Measurements from ENCODE around the gene NXN.
"Not testable (repeated sequence)": the region's sequence is repeated elsewhere in the genome, so short reads cannot be mapped to it uniquely, and the experiment has no call there.

NXN gene

GRCh38 chr17:924306-924705, 55.3 kb downstream of the NXN start:
- H3K4me3 ChIP-seq (ENCODE audit: low read length in 2 of 2); H3K4me1 ChIP-seq (ENCODE audit: control insufficient read depth in 2 of 2, insufficient read depth in 2 of 2, low read length in 2 of 2); H3K9me3 ChIP-seq (ENCODE audit: control insufficient read depth in 2 of 2, low read length in 2 of 2); H3K27me3 ChIP-seq (ENCODE audit: control insufficient read depth in 2 of 2, insufficient read depth in 2 of 2, low read length in 2 of 2); H3K36me3 ChIP-seq (ENCODE audit: control insufficient read depth in 2 of 2, insufficient read depth in 2 of 2, low read length in 2 of 2); H3K27ac ChIP-seq (ENCODE audit: low read depth in 2 of 2, low read length in 2 of 2); H3K9ac ChIP-seq (ENCODE audit: low read depth in 1 of 2, low read length in 2 of 2): not testable (repeated sequence)

GRCh38 chr17:923633-924032, 55.9 kb downstream of the NXN start:
- Histone ChIP-seq H3K4me1 (ENCODE audit: control insufficient read depth in 2 of 2, insufficient read depth in 2 of 2, low read length in 2 of 2) (no peaks in the 10 kb centered on the region), H3K9ac (ENCODE audit: low read depth in 1 of 2, low read length in 2 of 2) (no peak overlapping the region), H3K4me3 (ENCODE audit: low read length in 2 of 2) (no peak overlapping the region), H3K27ac (ENCODE audit: low read depth in 2 of 2, low read length in 2 of 2) (no peak overlapping the region), H3K27me3 (ENCODE audit: control insufficient read depth in 2 of 2, insufficient read depth in 2 of 2, low read length in 2 of 2) (peaks cover 0 to 2% of the 10 kb centered on the region in 2 donors), H3K36me3 (ENCODE audit: control insufficient read depth in 2 of 2, insufficient read depth in 2 of 2, low read length in 2 of 2) (no peaks in the 10 kb centered on the region), H3K9me3 (ENCODE audit: control insufficient read depth in 2 of 2, low read length in 2 of 2) (no peaks in the 10 kb centered on the region)

GRCh38 chr17:921161-921560, 58.4 kb downstream of the NXN start:
- no peaks in the 10 kb centered on the region for H3K4me1 ChIP-seq (ENCODE audit: control insufficient read depth in 2 of 2, insufficient read depth in 2 of 2, low read length in 2 of 2)
- H3K9me3 ChIP-seq (ENCODE audit: control insufficient read depth in 2 of 2, low read length in 2 of 2): no peaks in the 10 kb centered on the region
- H3K9ac ChIP-seq (ENCODE audit: low read depth in 1 of 2, low read length in 2 of 2): no peak overlapping the region
- no peak overlapping the region for H3K27ac ChIP-seq (ENCODE audit: low read depth in 2 of 2, low read length in 2 of 2)
- no peak overlapping the region for H3K4me3 ChIP-seq (ENCODE audit: low read length in 2 of 2)
- no peaks in the 10 kb centered on the region for H3K27me3 ChIP-seq (ENCODE audit: control insufficient read depth in 2 of 2, insufficient read depth in 2 of 2, low read length in 2 of 2)
- no peaks in the 10 kb centered on the region for H3K36me3 ChIP-seq (ENCODE audit: control insufficient read depth in 2 of 2, insufficient read depth in 2 of 2, low read length in 2 of 2)

DNA sequence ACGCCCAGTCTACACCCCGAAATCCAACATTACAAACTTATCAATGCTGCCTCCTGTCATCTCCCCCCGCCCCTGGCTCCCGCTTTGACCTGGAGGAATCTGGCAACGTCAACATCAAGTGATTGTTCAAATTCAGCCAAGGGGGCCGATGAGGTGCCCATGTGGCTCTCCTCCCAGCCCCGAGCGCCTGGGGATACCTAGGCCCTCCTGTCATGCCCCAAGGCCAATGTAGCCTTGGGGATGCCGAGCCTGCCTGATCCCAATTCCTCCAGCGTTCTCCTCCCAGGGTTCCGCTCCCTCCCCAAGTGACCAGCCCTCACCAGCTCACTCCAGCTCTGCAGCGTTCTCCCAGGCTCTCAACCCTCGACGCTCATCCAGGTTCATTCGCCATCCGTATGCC, 59.4 kb downstream of the NXN start:
- no peaks in the 10 kb centered on the region for H3K36me3 ChIP-seq (ENCODE audit: control insufficient read depth in 2 of 2, insufficient read depth in 2 of 2, low read length in 2 of 2)
- no peaks in the 10 kb centered on the region for H3K27me3 ChIP-seq (ENCODE audit: control insufficient read depth in 2 of 2, insufficient read depth in 2 of 2, low read length in 2 of 2)
- no peaks in the 10 kb centered on the region for H3K4me1 ChIP-seq (ENCODE audit: control insufficient read depth in 2 of 2, insufficient read depth in 2 of 2, low read length in 2 of 2)
- no peak overlapping the region for H3K4me3 ChIP-seq (ENCODE audit: low read length in 2 of 2)
- no peak overlapping the region for H3K27ac ChIP-seq (ENCODE audit: low read depth in 2 of 2, low read length in 2 of 2)
- H3K9me3 ChIP-seq (ENCODE audit: control insufficient read depth in 2 of 2, low read length in 2 of 2): no peaks in the 10 kb centered on the region
- no peak overlapping the region for H3K9ac ChIP-seq (ENCODE audit: low read depth in 1 of 2, low read length in 2 of 2)

DNA sequence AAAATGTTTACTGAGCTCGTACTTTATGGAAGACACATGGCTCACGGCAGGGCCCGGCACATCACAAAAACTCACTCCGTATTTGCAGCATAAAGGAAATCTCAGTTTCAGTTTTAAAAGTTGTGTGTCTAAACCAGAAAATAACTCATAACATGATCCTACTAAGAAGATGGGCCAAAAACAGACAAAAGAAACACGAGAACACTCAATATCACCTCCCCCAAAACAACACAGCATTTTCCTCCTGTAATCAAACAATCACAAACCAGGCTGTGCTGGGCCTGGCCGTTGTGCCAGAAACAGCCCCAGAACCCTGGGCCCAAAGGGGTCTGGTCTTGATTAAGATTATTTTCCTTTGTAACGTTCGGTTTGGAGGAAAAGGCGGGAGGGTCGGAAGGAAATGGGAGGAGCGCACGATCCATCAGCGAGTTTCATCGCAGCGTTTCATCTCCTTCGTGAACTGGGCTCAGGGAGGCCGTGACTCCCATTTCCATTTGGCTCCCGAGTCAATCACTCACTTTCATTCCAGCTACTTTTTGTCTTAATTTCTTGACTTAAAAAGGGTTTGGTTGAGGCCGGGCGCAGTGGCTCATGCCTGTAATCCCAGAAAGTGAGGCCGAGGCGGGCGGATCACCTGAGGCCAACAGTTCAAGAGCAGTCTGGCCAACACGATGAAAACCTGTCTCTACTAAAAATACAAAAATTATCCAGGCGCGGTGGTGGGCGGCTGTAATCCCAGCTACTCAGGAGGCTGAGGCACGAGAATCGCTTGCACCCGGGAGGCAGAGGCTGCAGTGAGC, 61.4 kb downstream of the NXN start:
- Histone ChIP-seq H3K9me3 (ENCODE audit: control insufficient read depth in 2 of 2, low read length in 2 of 2) (no peaks in the 10 kb centered on the region), H3K9ac (ENCODE audit: low read depth in 1 of 2, low read length in 2 of 2) (no peak overlapping the region), H3K4me1 (ENCODE audit: control insufficient read depth in 2 of 2, insufficient read depth in 2 of 2, low read length in 2 of 2) (no peaks in the 10 kb centered on the region), H3K36me3 (ENCODE audit: control insufficient read depth in 2 of 2, insufficient read depth in 2 of 2, low read length in 2 of 2) (no peaks in the 10 kb centered on the region), H3K4me3 (ENCODE audit: low read length in 2 of 2) (no peak overlapping the region), H3K27ac (ENCODE audit: low read depth in 2 of 2, low read length in 2 of 2) (no peak overlapping the region), H3K27me3 (ENCODE audit: control insufficient read depth in 2 of 2, insufficient read depth in 2 of 2, low read length in 2 of 2) (no peaks in the 10 kb centered on the region)

DNA sequence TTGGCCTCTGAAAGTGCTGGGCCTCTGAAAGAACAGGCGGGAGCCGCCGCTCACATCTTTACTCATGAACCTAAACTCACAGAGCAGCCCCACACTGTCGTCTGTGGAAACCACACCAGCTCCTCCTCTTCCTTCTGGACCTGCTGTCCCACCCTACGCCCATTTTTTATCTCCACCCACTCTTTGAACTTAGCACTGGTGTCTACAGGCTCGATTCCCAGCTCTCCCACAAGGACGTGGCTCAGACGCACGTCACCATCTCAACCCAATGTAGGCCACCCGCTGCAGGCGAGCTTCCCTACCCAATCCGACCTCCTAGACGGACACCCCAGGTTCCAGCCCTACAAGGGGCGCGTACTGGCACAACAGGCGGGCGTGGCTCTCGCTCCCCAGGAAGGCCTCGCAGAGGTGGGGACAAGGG, 62.2 kb downstream of the NXN start:
- Histone ChIP-seq H3K9ac (ENCODE audit: low read depth in 1 of 2, low read length in 2 of 2) (no peak overlapping the region), H3K4me3 (ENCODE audit: low read length in 2 of 2) (no peak overlapping the region), H3K27ac (ENCODE audit: low read depth in 2 of 2, low read length in 2 of 2) (no peak overlapping the region), H3K4me1 (ENCODE audit: control insufficient read depth in 2 of 2, insufficient read depth in 2 of 2, low read length in 2 of 2) (no peaks in the 10 kb centered on the region), H3K9me3 (ENCODE audit: control insufficient read depth in 2 of 2, low read length in 2 of 2) (no peaks in the 10 kb centered on the region), H3K27me3 (ENCODE audit: control insufficient read depth in 2 of 2, insufficient read depth in 2 of 2, low read length in 2 of 2) (no peaks in the 10 kb centered on the region), H3K36me3 (ENCODE audit: control insufficient read depth in 2 of 2, insufficient read depth in 2 of 2, low read length in 2 of 2) (no peaks in the 10 kb centered on the region)

DNA sequence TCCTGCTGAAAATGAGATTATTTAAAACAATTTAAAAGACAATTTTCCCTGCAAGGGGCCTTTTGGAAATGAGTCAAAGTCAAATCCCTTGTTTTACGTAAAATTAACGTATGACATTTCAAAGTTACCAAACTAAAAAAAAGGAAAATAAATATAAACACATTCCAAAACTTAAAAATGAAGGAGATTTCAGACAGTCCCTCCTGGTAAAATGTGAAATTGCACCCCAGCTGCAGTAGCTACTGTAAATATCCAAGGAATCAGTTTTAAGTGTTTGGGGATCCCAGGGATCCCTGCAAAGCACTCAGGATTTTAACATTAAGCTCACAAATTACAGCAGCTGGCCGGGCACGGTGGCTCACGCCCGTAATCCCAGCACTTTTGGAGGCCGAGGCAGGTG, 63.3 kb downstream of the NXN start:
- Histone ChIP-seq H3K9ac (ENCODE audit: low read depth in 1 of 2, low read length in 2 of 2) (no peak overlapping the region), H3K9me3 (ENCODE audit: control insufficient read depth in 2 of 2, low read length in 2 of 2) (no peaks in the 10 kb centered on the region), H3K36me3 (ENCODE audit: control insufficient read depth in 2 of 2, insufficient read depth in 2 of 2, low read length in 2 of 2) (no peaks in the 10 kb centered on the region), H3K4me1 (ENCODE audit: control insufficient read depth in 2 of 2, insufficient read depth in 2 of 2, low read length in 2 of 2) (no peaks in the 10 kb centered on the region), H3K4me3 (ENCODE audit: low read length in 2 of 2) (no peak overlapping the region), H3K27ac (ENCODE audit: low read depth in 2 of 2, low read length in 2 of 2) (no peak overlapping the region), H3K27me3 (ENCODE audit: control insufficient read depth in 2 of 2, insufficient read depth in 2 of 2, low read length in 2 of 2) (no peaks in the 10 kb centered on the region)

DNA sequence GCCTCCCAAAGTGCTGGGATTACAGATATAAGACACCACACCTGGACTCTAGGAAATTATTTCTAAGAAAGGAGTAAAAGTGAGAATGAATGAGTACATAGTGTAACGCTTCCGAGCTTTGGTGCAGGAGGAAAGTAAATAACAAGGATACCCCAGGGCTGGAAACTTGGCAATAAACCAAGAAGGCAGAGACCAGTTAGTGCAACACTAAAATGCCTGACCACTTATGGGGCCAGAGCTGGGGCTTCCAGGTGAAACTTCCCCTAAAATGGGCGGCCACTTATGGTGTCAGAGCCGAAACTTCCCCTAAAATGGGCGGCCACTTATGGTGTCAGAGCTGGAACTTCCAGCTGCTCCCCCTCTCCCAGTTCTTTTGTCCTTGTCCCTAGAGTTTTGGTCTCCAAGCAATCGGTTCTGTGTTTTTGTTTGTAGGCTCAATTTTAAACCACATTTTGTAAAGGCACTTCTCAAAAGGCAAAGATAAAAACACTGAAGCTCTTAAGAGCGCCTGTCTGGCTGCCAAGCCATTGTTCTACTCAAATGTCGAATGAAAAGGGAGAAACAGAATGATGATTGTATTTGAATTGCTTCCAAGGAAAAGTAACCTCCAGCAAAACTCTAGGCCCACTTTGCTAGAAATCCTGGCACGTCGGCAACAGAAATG, 63.9 kb downstream of the NXN start:
- Histone ChIP-seq H3K27ac (ENCODE audit: low read depth in 2 of 2, low read length in 2 of 2) (no peak overlapping the region), H3K9ac (ENCODE audit: low read depth in 1 of 2, low read length in 2 of 2) (no peak overlapping the region), H3K4me3 (ENCODE audit: low read length in 2 of 2) (no peak overlapping the region), H3K9me3 (ENCODE audit: control insufficient read depth in 2 of 2, low read length in 2 of 2) (no peaks in the 10 kb centered on the region), H3K4me1 (ENCODE audit: control insufficient read depth in 2 of 2, insufficient read depth in 2 of 2, low read length in 2 of 2) (no peaks in the 10 kb centered on the region), H3K27me3 (ENCODE audit: control insufficient read depth in 2 of 2, insufficient read depth in 2 of 2, low read length in 2 of 2) (no peaks in the 10 kb centered on the region), H3K36me3 (ENCODE audit: control insufficient read depth in 2 of 2, insufficient read depth in 2 of 2, low read length in 2 of 2) (no peaks in the 10 kb centered on the region)

DNA sequence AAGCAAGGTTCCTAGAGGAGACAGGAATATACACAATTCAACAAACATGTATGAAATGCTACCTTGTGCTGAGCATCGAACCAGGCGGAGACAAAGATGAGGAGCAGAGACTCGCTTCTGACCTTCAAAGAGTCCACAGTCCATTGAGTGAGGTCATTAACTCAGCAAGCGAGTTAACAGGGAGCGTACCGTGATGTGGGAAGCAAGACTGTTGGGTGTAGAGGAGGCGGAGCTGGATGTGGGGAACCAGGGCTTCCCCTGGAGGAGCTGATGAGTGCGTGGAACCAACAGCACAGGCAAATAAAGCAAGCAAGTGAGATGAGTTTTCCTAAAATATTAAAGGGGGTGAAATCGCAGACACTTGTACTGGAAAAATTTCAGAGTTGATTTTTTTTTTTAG, 65.0 kb downstream of the NXN start:
- no peaks in the 10 kb centered on the region for H3K27me3 ChIP-seq (ENCODE audit: control insufficient read depth in 2 of 2, insufficient read depth in 2 of 2, low read length in 2 of 2)
- no peaks in the 10 kb centered on the region for H3K4me1 ChIP-seq (ENCODE audit: control insufficient read depth in 2 of 2, insufficient read depth in 2 of 2, low read length in 2 of 2)
- no peaks in the 10 kb centered on the region for H3K36me3 ChIP-seq (ENCODE audit: control insufficient read depth in 2 of 2, insufficient read depth in 2 of 2, low read length in 2 of 2)
- no peak overlapping the region for H3K9ac ChIP-seq (ENCODE audit: low read depth in 1 of 2, low read length in 2 of 2)
- no peak overlapping the region for H3K4me3 ChIP-seq (ENCODE audit: low read length in 2 of 2)
- no peaks in the 10 kb centered on the region for H3K9me3 ChIP-seq (ENCODE audit: control insufficient read depth in 2 of 2, low read length in 2 of 2)
- no peak overlapping the region for H3K27ac ChIP-seq (ENCODE audit: low read depth in 2 of 2, low read length in 2 of 2)

GRCh38 chr17:913207-913606, 66.4 kb downstream of the NXN start:
- Histone ChIP-seq H3K27me3 (ENCODE audit: control insufficient read depth in 2 of 2, insufficient read depth in 2 of 2, low read length in 2 of 2) (no peaks in the 10 kb centered on the region), H3K9ac (ENCODE audit: low read depth in 1 of 2, low read length in 2 of 2) (no peak overlapping the region), H3K4me3 (ENCODE audit: low read length in 2 of 2) (no peak overlapping the region), H3K27ac (ENCODE audit: low read depth in 2 of 2, low read length in 2 of 2) (no peak overlapping the region), H3K9me3 (ENCODE audit: control insufficient read depth in 2 of 2, low read length in 2 of 2) (no peaks in the 10 kb centered on the region), H3K4me1 (ENCODE audit: control insufficient read depth in 2 of 2, insufficient read depth in 2 of 2, low read length in 2 of 2) (no peaks in the 10 kb centered on the region), H3K36me3 (ENCODE audit: control insufficient read depth in 2 of 2, insufficient read depth in 2 of 2, low read length in 2 of 2) (no peaks in the 10 kb centered on the region)

Measured in mucosa of rectum (tissue), 2 donors.